WERI-Rb-1 (cell line): ENCODE results near the gene ZNHIT2.

Experiments used
- DNase-seq: peaks from one replicate; pipeline ENCODE4 v3.0.0-alpha.2; 2020
- H3K27ac ChIP-seq: fragments of 250-450 bp; sonication (Bioruptor Pico); 2 replicates; pipeline ENCODE4 v1.5.1; 2020; ENCODE audit warnings: mild to moderate bottlenecking, moderate library complexity
- H3K27me3 ChIP-seq: fragments of 250-450 bp; sonication (Bioruptor Pico); 2 replicates; pipeline ENCODE4 v1.5.1; 2021; ENCODE audit warnings: mild to moderate bottlenecking, low read depth, moderate library complexity; ENCODE audit not compliant: insufficient read depth, severe bottlenecking
- H3K36me3 ChIP-seq: fragments of 250-450 bp; sonication (Bioruptor Pico); 2 replicates; pipeline ENCODE4 v1.5.1; 2020; ENCODE audit warnings: mild to moderate bottlenecking, moderate library complexity
- H3K4me3 ChIP-seq: 2 replicates; pipeline ENCODE4 v1.5.1; 2011; ENCODE audit warnings: low read depth, mild to moderate bottlenecking, control low read depth, low read length
- H3K9me3 ChIP-seq: fragments of 250-450 bp; sonication (Bioruptor Pico); 2 replicates; pipeline ENCODE4 v1.5.1; 2021; ENCODE audit warnings: mild to moderate bottlenecking, moderate library complexity; ENCODE audit not compliant: severe bottlenecking
- TF ChIP-seq, protein P1 (sequence below): IDR thresholded peaks from 2 replicates; pipeline ENCODE4 v1.5.1; 2011; ENCODE audit warnings: low read depth, mild to moderate bottlenecking, control low read depth, inconsistent platforms, low read length

The ZNHIT2 gene

DNA sequence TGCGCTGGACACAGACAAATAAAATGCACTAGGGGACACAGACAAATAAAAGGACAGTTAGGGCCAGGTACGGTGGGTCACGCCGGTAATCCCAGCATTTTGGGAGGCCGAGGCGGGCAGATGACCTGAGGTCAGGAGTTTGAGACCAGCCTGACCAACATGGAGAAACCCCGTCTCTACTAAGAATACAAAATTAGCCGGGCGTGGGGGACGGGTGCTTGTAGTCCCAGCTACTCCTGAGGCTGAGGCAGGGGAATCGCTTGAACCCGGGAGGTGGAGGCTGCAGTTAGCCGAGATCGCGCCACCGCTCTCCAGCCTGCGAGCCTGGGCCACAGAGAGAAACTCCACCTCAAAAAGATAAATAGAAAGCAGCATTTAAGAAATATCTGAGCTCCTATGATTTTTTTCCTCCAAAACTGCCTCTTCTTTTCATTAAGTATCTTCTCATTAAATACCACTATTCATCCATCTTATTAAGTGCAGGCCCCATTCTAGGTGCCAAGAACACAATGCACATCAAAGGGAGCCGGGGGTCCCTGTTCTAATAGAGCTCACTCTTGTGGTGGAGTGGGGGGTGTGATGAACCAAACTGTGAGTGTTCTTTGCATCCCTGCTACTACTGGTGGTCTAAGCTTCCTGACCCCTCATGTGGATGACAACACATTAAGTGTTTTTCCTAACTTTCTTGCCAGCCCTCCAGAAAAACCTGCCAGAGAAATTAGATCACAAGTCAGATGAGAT, 766 bp upstream of the ZNHIT2 start:
- no peaks in the 10 kb centered on the region for H3K27me3 ChIP-seq
- no peak overlapping the region for H3K27ac ChIP-seq
- no peaks in the 10 kb centered on the region for H3K9me3 ChIP-seq
- DNase-seq: no peak
- no peak overlapping the region for H3K4me3 ChIP-seq
- TF ChIP-seq, protein P1, sequence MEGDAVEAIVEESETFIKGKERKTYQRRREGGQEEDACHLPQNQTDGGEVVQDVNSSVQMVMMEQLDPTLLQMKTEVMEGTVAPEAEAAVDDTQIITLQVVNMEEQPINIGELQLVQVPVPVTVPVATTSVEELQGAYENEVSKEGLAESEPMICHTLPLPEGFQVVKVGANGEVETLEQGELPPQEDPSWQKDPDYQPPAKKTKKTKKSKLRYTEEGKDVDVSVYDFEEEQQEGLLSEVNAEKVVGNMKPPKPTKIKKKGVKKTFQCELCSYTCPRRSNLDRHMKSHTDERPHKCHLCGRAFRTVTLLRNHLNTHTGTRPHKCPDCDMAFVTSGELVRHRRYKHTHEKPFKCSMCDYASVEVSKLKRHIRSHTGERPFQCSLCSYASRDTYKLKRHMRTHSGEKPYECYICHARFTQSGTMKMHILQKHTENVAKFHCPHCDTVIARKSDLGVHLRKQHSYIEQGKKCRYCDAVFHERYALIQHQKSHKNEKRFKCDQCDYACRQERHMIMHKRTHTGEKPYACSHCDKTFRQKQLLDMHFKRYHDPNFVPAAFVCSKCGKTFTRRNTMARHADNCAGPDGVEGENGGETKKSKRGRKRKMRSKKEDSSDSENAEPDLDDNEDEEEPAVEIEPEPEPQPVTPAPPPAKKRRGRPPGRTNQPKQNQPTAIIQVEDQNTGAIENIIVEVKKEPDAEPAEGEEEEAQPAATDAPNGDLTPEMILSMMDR: no peak
- peaks cover 57% of the 10 kb centered on the region for H3K36me3 ChIP-seq

DNA sequence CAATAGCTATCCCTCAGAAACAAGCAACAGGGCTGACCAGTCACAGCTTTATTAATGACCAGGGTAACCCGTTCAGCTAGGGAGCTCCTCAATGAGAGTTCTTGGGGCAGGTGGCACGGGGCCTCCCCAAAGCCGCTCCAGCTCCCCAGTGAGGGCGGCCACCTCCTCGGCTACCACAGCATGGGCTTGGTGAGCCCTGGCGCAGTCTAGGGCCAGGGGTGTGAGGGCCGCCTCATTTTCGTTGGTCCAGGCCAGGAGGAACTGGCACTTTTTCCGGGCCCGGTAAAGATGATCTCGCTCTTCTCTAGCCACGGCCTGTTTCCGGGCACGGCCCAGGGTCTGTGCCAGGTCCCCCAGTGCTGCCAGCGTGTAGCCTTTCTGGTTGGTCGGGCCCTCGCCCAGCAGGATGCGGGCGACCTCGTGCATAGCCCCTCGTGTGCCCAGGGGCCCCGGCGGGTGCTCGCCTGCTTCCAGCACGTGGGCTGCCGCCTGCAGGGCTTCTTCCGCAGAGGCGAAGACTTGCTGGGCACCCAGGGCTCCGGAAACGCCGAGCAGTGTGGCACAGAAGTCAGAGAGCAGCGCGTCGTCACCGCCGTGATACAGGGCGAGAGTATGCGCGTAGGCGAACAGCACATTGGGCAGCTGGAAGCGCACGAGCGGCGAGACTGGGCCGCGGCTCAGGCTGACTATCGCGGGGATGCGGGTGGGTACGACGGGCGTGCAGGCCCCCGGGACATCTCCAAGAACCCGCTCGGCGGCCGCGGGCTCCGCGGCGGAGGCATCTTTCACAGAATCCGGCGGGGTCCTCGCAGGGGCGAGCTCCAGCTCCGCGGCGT, 913 bp downstream of the ZNHIT2 start:
- H3K27ac ChIP-seq: peak overlapping the region; percentile 84
- H3K36me3 ChIP-seq: peaks cover 51% of the 10 kb centered on the region
- no peak for DNase-seq

DNA sequence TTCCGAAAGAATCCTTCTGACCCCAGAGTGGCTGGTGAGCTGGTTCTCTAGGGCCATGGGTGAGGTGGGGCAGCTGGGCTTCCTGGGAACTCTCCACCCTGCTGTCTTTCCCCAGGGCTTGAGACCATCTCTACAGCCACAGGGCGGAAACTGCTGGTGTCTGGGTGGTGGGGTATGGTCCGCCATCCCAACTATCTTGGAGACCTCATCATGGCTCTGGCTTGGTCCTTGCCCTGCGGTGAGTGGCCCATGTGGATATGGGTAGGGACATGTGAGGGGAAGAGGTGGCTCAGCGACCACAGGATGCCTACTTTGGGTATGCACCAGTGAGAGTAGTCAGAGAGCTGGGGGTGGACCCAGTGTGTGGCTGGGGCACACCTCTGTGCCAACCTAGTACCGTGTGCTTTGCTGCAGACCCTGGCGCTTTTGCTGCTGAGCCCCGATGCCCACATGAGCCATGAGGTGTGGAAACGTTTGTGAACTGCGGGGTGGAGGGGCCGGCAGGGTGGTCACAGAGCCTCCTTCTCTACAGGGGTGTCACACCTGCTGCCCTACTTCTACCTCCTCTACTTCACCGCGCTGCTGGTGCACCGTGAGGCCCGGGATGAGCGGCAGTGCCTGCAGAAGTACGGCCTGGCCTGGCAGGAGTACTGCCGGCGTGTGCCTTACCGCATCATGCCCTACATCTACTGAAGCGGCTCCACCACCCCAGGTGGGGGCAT, 2.0 kb downstream of the ZNHIT2 start:
- DNase-seq: no peak
- peaks cover 40% of the 10 kb centered on the region for H3K36me3 ChIP-seq

More for the DNA sequence above, 913 bp downstream of the ZNHIT2 start:
- H3K9me3 ChIP-seq: no peaks in the 10 kb centered on the region
- no peaks in the 10 kb centered on the region for H3K27me3 ChIP-seq
- TF ChIP-seq, protein P1: no peak
- peak overlapping the region; percentile 95 for H3K4me3 ChIP-seq

DNA sequence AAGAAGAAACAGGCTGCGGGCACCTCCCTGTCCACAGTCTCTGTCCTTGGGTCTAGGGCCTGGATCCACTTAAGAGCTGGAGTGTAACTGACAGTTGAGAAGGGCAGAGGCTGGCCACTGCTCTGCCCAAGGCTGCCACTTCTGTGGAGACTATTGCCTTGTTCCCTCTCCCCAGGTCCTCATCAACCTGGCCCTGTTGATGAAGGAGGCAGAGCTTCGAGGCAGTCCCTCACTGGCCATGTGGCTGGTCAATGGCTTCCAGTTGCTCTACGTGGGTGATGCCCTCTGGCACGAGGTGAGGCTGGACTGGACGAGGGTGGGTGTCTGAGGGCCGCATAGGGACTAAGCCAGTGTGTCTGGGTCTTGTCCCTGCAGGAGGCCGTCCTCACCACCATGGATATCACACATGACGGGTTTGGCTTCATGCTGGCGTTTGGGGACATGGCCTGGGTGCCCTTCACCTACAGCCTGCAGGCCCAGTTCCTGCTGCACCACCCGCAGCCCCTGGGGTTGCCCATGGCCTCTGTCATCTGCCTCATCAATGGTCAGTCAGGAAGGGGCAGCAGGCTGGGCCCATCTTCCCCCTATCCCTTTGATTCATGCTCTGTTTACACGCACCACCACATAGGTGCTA, 2.8 kb downstream of the ZNHIT2 start:
- Histone ChIP-seq H3K27me3 (no peaks in the 10 kb centered on the region), H3K27ac (no peak overlapping the region), H3K9me3 (no peaks in the 10 kb centered on the region), H3K36me3 (peaks cover 32% of the 10 kb centered on the region), H3K4me3 (no peak overlapping the region)
- TF ChIP-seq, protein P1: no peak
- DNase-seq: no peak

More for the DNA sequence above, 2.0 kb downstream of the ZNHIT2 start:
- Histone ChIP-seq H3K9me3 (no peaks in the 10 kb centered on the region), H3K4me3 (no peak overlapping the region), H3K27me3 (no peaks in the 10 kb centered on the region), H3K27ac (no peak overlapping the region)
- TF ChIP-seq, protein P1: no peak

DNA sequence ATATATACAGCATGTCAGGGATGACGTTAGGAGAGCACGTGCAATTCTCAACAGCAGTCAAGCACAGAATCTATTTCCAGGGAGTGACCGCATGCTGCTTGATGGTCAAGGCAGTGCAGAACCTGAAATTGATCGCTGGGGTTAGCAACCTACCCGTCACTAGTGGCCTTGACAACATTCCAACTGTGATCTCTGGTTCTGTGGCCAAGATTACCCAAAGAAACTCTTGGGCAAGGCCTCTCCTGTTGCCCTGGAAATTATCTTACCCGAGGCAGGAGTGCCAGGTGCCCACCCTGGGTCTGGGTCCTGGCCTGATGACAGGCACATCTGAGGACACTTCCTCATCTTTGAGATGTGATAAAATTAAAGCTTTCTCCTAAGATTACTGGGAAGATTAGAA, 3.7 kb downstream of the ZNHIT2 start:
- Histone ChIP-seq H3K9me3 (no peaks in the 10 kb centered on the region), H3K36me3 (peaks cover 29% of the 10 kb centered on the region), H3K4me3 (peak overlapping the region; percentile 65), H3K27me3 (no peaks in the 10 kb centered on the region), H3K27ac (no peak overlapping the region)
- TF ChIP-seq, protein P1: no peak
- DNase-seq: no peak
